ENCODE measurements around the gene TMEM158.

- TF ChIP-seq CTCF (IDR thresholded peaks at IDR 0.05; ENCODE audit: low read depth, low read length) (no peak), EZH2phosphoT487 (IDR thresholded peaks at IDR 0.05; ENCODE audit: low read depth) (no peak)
Measured at GRCh38 chr3:45178183-45179023, 47.7 kb downstream of the TMEM158 start.

Data from OCI-LY3 (cell line).